GM21786 (cell line): ENCODE data around the gene CARMIL1.
"Not testable (repeated sequence)": the region's sequence is repeated elsewhere in the genome, so short reads cannot be mapped to it uniquely, and the experiment has no call there.

Experiments used
- ATAC-seq: cut with Tn5 transposase; IDR thresholded peaks from one replicate; pipeline ENCODE4 v1.9.1; 2021; ENCODE audit not compliant: unreplicated experiment

Gene CARMIL1

DNA sequence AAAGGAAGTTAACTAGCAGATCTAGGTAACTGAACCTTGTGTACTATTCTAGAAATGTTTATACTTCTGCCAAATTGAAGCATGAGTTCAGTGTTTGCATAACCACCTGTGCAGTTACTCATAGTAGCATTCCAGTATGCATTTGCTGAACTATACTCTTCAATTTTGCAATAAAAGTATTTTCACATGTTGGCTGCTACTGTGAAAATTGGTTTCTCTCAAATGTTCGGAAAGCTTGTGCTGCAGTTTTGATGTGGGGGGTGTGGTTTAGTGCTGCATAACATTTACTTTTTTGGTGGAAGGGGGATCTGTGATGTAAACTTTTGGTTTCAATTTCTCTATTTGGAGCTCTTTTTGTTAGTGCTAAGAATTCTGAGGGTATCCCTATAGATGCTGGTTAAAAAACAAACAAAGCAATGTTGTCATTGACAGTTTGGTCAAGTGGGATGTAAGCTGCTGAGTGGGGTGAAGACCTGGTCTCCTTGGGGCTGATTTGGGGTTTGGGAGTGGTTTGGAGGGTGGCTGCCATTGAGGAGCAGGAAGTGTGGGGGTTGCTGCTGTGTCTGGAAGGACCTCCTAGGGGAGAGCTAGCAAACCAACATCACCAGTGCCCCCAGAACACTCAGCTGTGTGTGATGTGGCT, 87.8 kb downstream of the CARMIL1 start:
- ATAC-seq, result peak; percentile 46

- no peak for ATAC-seq
Measured at GRCh38 chr6:25369036-25369432, 89.9 kb downstream of the CARMIL1 start.

DNA sequence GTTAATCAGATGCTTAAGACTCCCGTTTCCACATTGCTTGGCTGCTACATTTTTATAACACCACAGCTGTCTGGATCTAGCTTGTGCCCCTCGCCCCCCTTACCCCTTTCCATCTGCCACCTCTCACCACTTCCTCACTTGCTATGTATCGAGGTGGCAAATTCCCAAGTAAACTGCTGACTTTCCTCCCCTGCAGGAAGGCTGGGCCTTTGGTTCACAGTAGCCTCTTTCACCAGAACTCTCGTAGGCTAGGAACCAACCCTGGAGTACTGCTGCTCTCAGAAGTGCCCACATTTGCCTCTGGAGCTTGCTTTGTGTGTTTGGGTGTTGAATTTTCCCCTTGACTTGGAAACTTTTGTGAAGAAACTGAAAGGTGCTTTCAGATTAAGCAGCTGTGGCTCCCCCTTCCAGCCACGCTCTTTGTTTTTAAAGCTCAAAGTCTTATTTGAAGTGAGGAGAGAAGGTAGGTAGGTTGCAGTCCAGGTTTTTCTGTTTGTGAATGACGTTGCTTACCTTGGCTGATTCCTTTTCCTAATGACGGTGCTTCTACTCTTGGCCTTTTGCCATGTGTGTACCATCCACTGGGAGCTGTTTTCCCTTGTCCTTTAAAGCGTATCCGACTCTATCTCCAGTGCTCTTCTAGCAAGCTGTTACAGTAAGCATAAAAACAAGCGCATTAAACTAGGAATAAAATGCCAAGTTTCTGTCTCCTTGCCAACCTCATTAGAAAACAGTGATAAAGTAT, 90.4 kb downstream of the CARMIL1 start:
- no peak for ATAC-seq

GRCh38 chr6:25370178-25371036, 91.2 kb downstream of the CARMIL1 start:
- ATAC-seq, result no peak

DNA sequence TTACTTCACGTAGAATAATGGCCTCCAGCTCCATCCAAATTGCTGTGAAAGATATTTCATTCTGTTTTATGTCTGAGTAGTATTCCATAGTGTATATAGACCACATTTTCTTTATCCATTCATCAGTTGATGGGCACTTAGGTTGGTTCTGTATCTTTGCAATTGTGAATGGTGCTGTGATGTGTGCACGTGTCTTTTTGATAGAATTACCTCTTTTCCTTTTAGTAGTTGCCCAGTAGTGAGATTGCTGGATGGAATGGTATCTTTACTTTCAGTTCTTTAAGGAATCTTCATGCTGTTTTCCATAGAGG, 91.8 kb downstream of the CARMIL1 start:
- no peak for ATAC-seq

- ATAC-seq, result no peak
Measured at GRCh38 chr6:25375125-25375524, 96.0 kb downstream of the CARMIL1 start.

GRCh38 chr6:25377664-25378063, 98.5 kb downstream of the CARMIL1 start:
- no peak for ATAC-seq

GRCh38 chr6:25381077-25381476, 101.9 kb downstream of the CARMIL1 start:
- ATAC-seq, result no peak

- ATAC-seq, result not testable (repeated sequence)
Measured at GRCh38 chr6:25382476-25382875, 103.3 kb downstream of the CARMIL1 start.

DNA sequence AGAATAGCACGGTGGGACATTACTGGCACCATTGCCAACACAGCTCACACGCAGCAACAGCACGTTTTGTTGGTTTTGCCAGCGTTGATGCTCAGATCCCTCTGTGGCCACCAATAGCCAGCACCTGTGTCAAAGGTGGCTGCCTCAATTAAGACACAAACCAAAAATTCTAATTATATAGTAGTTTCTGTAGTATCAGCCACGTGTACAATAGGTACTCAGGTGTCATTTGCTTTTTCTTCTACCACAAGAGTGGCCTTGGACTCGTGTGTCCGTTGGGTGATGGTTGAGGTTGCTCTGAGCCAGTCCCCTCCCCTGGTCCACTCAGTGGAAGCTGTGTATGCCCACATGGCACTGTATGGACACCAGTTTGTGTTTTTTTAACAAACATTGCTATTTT, 105.1 kb downstream of the CARMIL1 start:
- ATAC-seq, result no peak

DNA sequence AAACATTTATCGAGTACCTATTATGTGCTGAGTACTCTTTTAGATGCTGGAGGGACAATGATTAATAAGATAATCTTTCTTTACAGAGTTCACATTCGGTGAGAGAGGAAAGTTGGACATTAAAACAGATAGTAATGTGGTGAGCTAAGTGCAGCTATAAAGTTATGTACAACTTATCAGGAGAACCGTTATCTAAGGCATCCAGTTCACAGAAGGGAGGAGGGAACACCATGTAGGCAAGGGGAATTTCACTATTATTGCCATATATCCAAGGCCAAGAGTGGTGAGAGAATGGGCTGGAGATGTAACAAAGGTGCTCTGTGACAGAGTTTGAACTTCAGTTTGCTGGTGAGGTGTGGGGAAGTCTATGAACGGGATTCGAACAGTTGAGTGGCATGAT, 105.8 kb downstream of the CARMIL1 start:
- ATAC-seq, result no peak

DNA sequence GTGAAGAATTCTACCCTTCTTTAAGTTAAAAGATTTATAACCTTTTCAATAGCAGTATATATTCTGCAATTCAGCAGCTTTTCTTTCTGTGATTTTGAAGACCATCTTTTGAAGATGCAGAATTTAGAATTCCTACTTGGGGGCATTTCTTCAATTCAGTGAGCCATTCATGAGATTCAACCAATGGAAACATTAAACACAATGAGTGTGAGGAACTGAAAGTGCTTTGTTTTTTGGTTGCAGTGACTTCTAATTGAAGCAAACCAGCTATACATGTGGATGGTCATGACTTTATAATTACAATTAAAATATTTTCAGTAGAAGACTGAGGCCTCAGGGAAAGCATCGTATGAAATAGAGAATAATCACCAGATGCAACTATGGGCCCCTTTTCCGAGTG, 108.3 kb downstream of the CARMIL1 start:
- ATAC-seq, result peak; percentile 72

DNA sequence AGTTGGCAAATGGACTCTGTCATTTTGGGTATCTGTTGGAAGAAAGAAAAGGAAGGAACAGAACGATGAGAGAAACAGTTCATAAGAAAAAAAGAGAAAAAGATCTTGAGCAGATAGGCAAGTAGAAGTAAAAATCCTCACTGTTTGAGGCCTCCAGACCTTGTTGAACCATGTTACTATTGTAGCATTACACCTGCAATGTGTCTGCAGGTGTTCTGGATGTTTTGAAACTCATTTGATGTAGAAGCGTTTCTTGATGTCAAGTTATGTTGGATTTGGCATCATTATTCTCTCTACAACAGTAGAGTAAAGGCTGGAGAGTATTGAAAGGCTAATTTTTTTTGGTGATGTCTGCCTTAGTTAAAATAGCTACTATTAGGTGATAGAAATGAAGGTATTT, 108.7 kb downstream of the CARMIL1 start:
- no peak for ATAC-seq

- ATAC-seq, result no peak
Measured at GRCh38 chr6:25388776-25389175, 109.6 kb downstream of the CARMIL1 start.

GRCh38 chr6:25389471-25389870, 110.3 kb downstream of the CARMIL1 start:
- no peak for ATAC-seq

- no peak for ATAC-seq
Measured at GRCh38 chr6:25392372-25392771, 113.2 kb downstream of the CARMIL1 start.

DNA sequence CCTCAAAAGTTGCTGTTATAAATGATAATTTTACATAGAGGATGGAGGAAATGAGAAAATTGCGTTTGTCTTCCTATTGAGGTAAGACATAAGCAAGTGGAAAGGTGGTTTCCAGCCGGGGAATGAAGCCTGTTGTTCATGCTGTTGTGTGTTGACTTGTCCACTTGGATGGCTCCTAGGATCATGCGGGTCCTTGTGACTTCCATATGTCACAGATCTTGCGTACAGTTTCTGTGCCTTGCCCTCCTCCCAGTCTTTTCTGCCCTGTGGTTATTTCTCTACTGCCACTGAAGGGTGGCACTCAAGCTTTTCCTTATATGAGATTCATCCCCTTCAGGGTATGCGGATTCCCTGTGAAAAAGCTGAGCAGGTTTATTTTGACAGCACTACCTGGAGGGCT, 116.6 kb downstream of the CARMIL1 start:
- ATAC-seq, result no peak

DNA sequence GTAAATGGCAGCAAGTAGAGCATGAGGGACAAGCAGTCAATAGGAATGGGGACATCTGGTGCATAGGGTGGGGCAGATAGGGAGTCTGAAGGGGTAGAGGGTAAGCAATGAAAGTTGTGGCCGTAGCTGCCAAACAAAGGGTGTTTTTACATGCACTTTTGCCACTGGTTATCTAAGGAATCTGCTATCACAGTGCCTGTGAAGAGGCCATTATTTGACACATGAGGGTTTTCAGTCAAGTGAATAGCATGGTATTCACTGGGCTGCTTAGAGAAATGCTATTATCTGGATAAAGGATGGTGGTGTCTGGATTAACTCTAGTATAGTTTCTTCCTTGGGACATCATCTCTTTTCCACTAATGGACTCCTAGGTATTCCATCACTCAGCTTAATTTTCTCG, 118.2 kb downstream of the CARMIL1 start:
- ATAC-seq, result no peak

GRCh38 chr6:25399885-25400284, 120.7 kb downstream of the CARMIL1 start:
- ATAC-seq, result no peak

GRCh38 chr6:25401711-25402110, 122.5 kb downstream of the CARMIL1 start:
- ATAC-seq, result no peak

GRCh38 chr6:25402125-25402524, 123.0 kb downstream of the CARMIL1 start:
- no peak for ATAC-seq

DNA sequence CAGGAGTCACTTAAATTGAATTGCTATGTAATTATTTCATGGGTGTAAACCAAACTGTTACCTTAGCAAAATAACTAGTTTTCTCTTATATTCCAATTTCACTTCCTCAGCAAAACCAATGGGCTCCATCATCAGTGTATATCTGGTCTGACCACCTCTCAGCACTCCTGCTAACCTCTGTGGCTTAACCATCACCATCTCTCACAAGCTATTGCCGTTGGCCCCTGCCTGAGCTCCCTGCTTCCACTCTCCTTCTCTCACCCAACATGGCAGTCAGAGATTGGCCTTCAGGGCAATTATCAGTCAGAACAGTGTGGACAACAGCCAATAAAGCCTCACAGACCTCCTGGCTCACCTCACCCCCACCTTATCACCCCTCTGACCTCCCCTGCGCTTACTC, 124.0 kb downstream of the CARMIL1 start:
- ATAC-seq, result no peak
